H9 (cell line): ENCODE measurements around the gene ZNF714. TPM values are rescaled to one million over a fixed set of nuclear protein-coding genes. Genes with fewer than 3 reads are reported as not detected.
A peak's percentile ranks its signal among the peaks of the same experiment; 100 is the strongest.

ENCODE experiments used
- DNase-seq: peaks from one replicate; pipeline ENCODE4 v3.0.0-alpha.2; 2017
- H2AFZ ChIP-seq: one replicate; pipeline ENCODE4 v1.6.1; 2013; ENCODE audit warnings: mild to moderate bottlenecking, low read length, control low read depth, moderate library complexity
- H2AK5ac ChIP-seq: 2 replicates; pipeline ENCODE4 v1.6.1; 2013; ENCODE audit warnings: low read length, control low read depth, mixed read lengths; ENCODE audit not compliant: insufficient read length
- H2BK120ac ChIP-seq: one replicate; pipeline ENCODE4 v1.6.1; 2013; ENCODE audit warnings: low read depth, mild to moderate bottlenecking, low read length, control low read depth, inconsistent platforms; ENCODE audit not compliant: poor library complexity, severe bottlenecking
- H2BK12ac ChIP-seq: 2 replicates; pipeline ENCODE4 v1.6.1; 2013; ENCODE audit warnings: low read length, control low read depth, mixed read lengths, low read depth; ENCODE audit not compliant: insufficient read length
- H2BK15ac ChIP-seq: 2 replicates; pipeline ENCODE4 v1.6.1; 2013; ENCODE audit warnings: low read depth, low read length, control low read depth
- H2BK20ac ChIP-seq: one replicate; pipeline ENCODE4 v1.6.1; 2013; ENCODE audit warnings: low read depth, mild to moderate bottlenecking, low read length, control low read depth, inconsistent platforms; ENCODE audit not compliant: poor library complexity, severe bottlenecking
- H2BK5ac ChIP-seq: 2 replicates; pipeline ENCODE4 v1.6.1; 2013; ENCODE audit warnings: low read length, control low read depth, mixed read lengths; ENCODE audit not compliant: insufficient read length
- H3K14ac ChIP-seq: 2 replicates; pipeline ENCODE4 v1.6.1; 2013; ENCODE audit warnings: low read length, control low read depth; ENCODE audit not compliant: insufficient read depth
- H3K18ac ChIP-seq: 2 replicates; pipeline ENCODE4 v1.6.1; 2013; ENCODE audit warnings: low read depth, mild to moderate bottlenecking, mixed read lengths, low read length, control low read depth; ENCODE audit not compliant: insufficient read length
- H3K23ac ChIP-seq: 2 replicates; pipeline ENCODE4 v1.6.1; 2013; ENCODE audit warnings: low read length, control low read depth, mixed read lengths, low read depth; ENCODE audit not compliant: insufficient read length
- H3K23me2 ChIP-seq: 2 replicates; pipeline ENCODE4 v1.6.1; 2013; ENCODE audit warnings: low read depth, mild to moderate bottlenecking, mixed read lengths, low read length, control low read depth; ENCODE audit not compliant: insufficient read length, poor library complexity, severe bottlenecking
- H3K27ac ChIP-seq: 2 replicates; pipeline ENCODE4 v1.5.1; 2013; ENCODE audit warnings: low read length, control low read depth, mixed read lengths, low read depth; ENCODE audit not compliant: insufficient read length
- H3K27me3 ChIP-seq: 2 replicates; pipeline ENCODE4 v1.6.1; 2013; ENCODE audit warnings: low read length, control low read depth, inconsistent platforms; ENCODE audit not compliant: insufficient read depth
- H3K4ac ChIP-seq: 2 replicates; pipeline ENCODE4 v1.6.1; 2013; ENCODE audit warnings: low read depth, mild to moderate bottlenecking, control low read depth, inconsistent platforms, low read length, moderate library complexity
- H3K4me1 ChIP-seq: 2 replicates; pipeline ENCODE4 v1.6.1; 2013; ENCODE audit warnings: low read length, control low read depth, inconsistent platforms; ENCODE audit not compliant: insufficient read depth
- H3K4me2 ChIP-seq: 2 replicates; pipeline ENCODE4 v1.6.1; 2013; ENCODE audit warnings: low read length, control low read depth, mixed read lengths; ENCODE audit not compliant: insufficient read length, insufficient read depth
- H3K56ac ChIP-seq: 2 replicates; pipeline ENCODE4 v1.6.1; 2013; ENCODE audit warnings: low read depth, mild to moderate bottlenecking, mixed read lengths, low read length, control low read depth; ENCODE audit not compliant: insufficient read length
- H3K79me1 ChIP-seq: 2 replicates; pipeline ENCODE4 v1.6.1; 2013; ENCODE audit warnings: low read depth, mild to moderate bottlenecking, moderate library complexity, low read length, control low read depth, inconsistent platforms; ENCODE audit not compliant: insufficient read depth, poor library complexity, severe bottlenecking
- H3K79me2 ChIP-seq: 2 replicates; pipeline ENCODE4 v1.6.1; 2013; ENCODE audit warnings: low read length, control low read depth, inconsistent platforms; ENCODE audit not compliant: insufficient read depth
- H3K9ac ChIP-seq: 2 replicates; pipeline ENCODE4 v1.6.1; 2013; ENCODE audit warnings: low read length, control low read depth, mixed read lengths; ENCODE audit not compliant: insufficient read length; ENCODE audit errors: extremely low read depth
- H3K9me3 ChIP-seq: one replicate; pipeline ENCODE4 v1.6.1; 2013; ENCODE audit warnings: low read depth, low read length, inconsistent platforms; ENCODE audit not compliant: control insufficient read depth
- H3T11ph ChIP-seq: one replicate; pipeline ENCODE4 v1.6.1; 2013; ENCODE audit warnings: mild to moderate bottlenecking, low read length, control low read depth, inconsistent platforms
- H4K20me1 ChIP-seq: one replicate; pipeline ENCODE4 v1.6.1; 2013; ENCODE audit not compliant: control insufficient read depth, insufficient read length, insufficient read depth
- H4K5ac ChIP-seq: 2 replicates; pipeline ENCODE4 v1.6.1; 2013; ENCODE audit warnings: low read depth, mild to moderate bottlenecking, mixed read lengths, low read length, control low read depth; ENCODE audit not compliant: insufficient read length
- H4K8ac ChIP-seq: replicated peaks from 2 replicates; pipeline ENCODE4 v1.6.1; 2013; ENCODE audit warnings: low read length, control low read depth, mixed read lengths, low read depth; ENCODE audit not compliant: insufficient read length
- H4K91ac ChIP-seq: 2 replicates; pipeline ENCODE4 v1.6.1; 2013; ENCODE audit warnings: low read depth, mild to moderate bottlenecking, moderate library complexity, mixed read lengths, low read length, control low read depth; ENCODE audit not compliant: insufficient read length
- H3K27ac Mint-ChIP-seq, 3 experiments: 2 replicates in 2 of 3; 3 replicates in 1 of 3; pipeline ENCODE4 v1.8.0; 2020 to 2021; ENCODE audit warnings: mixed read lengths in 3 of 3, mild to moderate bottlenecking in 1 of 3, moderate library complexity in 1 of 3
- H3K27me3 Mint-ChIP-seq: 2 replicates; pipeline ENCODE4 v1.8.0; 2021; ENCODE audit warnings: low read depth, mild to moderate bottlenecking, moderate library complexity, mixed read lengths
- H3K36me3 Mint-ChIP-seq, 3 experiments: 2 replicates in 2 of 3; 3 replicates in 1 of 3; pipeline ENCODE4 v1.8.0; 2020 to 2021; ENCODE audit warnings: low read depth in 3 of 3, mixed read lengths in 3 of 3; ENCODE audit not compliant: insufficient read depth in 1 of 3
- H3K4me1 Mint-ChIP-seq, 2 experiments: 2 replicates each; pipeline ENCODE4 v1.8.0; 2020; ENCODE audit warnings: mixed read lengths in 2 of 2
- H3K4me3 Mint-ChIP-seq, 2 experiments: 2 replicates in 1 of 2; 3 replicates in 1 of 2; pipeline ENCODE4 v1.8.0; 2020 to 2021; ENCODE audit warnings: mild to moderate bottlenecking in 2 of 2, mixed read lengths in 2 of 2, moderate library complexity in 1 of 2
- H3K9me3 Mint-ChIP-seq, 2 experiments: 2 replicates in 1 of 2; 3 replicates in 1 of 2; pipeline ENCODE4 v1.8.0; 2020; ENCODE audit warnings: mild to moderate bottlenecking in 2 of 2, mixed read lengths in 2 of 2, moderate library complexity in 1 of 2
- WGBS: extraction: QIAGEN DNeasy Blood & Tissue Kit; methylation state at CpG from one replicate; pipeline ENCODE4 v1.1.7; 2013; ENCODE audit warnings: missing lambda C conversion rate, low lambda C conversion rate, mixed read lengths; ENCODE audit not compliant: insufficient read length; ENCODE audit errors: extremely low coverage; 5-methylcytosine and 5-hydroxymethylcytosine counted together
- total RNA-seq: library from RNA; stranded (reverse); gene quantifications from 2 replicates; pipeline ENCODE4 v1.2.1, GENCODE V29; 2021
- TF ChIP-seq, protein P1 (sequence below): fragments of 200-600 bp; sonication (generic); conservative IDR thresholded peaks from 3 replicates; pipeline ENCODE4 v1.8.0; 2021; ENCODE audit warnings: antibody characterized with exemption, mild to moderate bottlenecking

Gene ZNF714
- total RNA-seq, 1 experiment from 2014 or later = 53.9 TPM

DNA sequence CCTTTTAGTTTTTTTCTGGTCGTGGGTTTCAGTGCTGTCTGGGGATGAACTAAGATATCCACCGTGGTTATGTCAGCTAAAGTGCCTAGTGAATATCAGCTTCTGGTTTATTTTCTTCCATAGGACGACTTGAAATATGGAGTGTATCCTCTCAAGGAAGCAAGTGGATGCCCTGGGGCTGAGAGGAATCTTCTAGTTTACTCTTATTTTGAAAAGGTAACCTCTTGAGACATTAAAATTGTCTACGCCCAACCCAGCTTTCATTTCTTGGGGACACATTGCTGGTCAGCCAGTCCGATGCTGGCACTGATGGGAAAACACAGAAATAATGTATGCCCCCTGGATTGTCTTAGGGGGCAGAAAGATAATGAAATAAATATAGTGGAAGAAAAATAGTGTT, 61.4 kb downstream of the ZNF714 start:
- no peak overlapping the region for H4K5ac ChIP-seq
- no peak overlapping the region for H3K27ac ChIP-seq
- no CpG with 5 or more reads among the region's 5 CpGs for WGBS
- no peak overlapping the region for H2BK12ac ChIP-seq
- peaks cover 2% of the 10 kb centered on the region; the same call in 1 of the 2 replicates for H3K79me2 ChIP-seq
- no peak overlapping the region for H2AFZ ChIP-seq
- H3K4me2 ChIP-seq = peak overlapping the region; percentile 54
- H3K23ac ChIP-seq = no peak overlapping the region
- H3K9ac ChIP-seq = no peak overlapping the region
- H3K14ac ChIP-seq = no peak overlapping the region
- H3K56ac ChIP-seq = no peak overlapping the region
- H3K23me2 ChIP-seq = peaks cover 4% of the 10 kb centered on the region
- no peak overlapping the region for H2BK20ac ChIP-seq
- H2BK5ac ChIP-seq = no peak overlapping the region
- no peaks in the 10 kb centered on the region for H3K4me1 ChIP-seq
- H3K79me1 ChIP-seq = no peaks in the 10 kb centered on the region
- Mint-ChIP-seq H3K27me3 (no peaks in the 10 kb centered on the region), H3K27ac (no peak overlapping the region; a peak in 1 of 7 replicates), H3K36me3 (peaks cover 52 to 57% (median 53%) of the 10 kb centered on the region in 3 experiments), H3K9me3 (peaks cover 26 to 50% of the 10 kb centered on the region in 2 experiments; a peak in 4 of 5 replicates), H3K4me1 (peaks cover 9 to 15% of the 10 kb centered on the region in 2 experiments), H3K4me3 (peak overlapping the region; percentile 98 to 99)
- DNase-seq = no peak
- H4K91ac ChIP-seq = no peak overlapping the region
- H3K18ac ChIP-seq = no peak overlapping the region
- TF ChIP-seq, protein P1, sequence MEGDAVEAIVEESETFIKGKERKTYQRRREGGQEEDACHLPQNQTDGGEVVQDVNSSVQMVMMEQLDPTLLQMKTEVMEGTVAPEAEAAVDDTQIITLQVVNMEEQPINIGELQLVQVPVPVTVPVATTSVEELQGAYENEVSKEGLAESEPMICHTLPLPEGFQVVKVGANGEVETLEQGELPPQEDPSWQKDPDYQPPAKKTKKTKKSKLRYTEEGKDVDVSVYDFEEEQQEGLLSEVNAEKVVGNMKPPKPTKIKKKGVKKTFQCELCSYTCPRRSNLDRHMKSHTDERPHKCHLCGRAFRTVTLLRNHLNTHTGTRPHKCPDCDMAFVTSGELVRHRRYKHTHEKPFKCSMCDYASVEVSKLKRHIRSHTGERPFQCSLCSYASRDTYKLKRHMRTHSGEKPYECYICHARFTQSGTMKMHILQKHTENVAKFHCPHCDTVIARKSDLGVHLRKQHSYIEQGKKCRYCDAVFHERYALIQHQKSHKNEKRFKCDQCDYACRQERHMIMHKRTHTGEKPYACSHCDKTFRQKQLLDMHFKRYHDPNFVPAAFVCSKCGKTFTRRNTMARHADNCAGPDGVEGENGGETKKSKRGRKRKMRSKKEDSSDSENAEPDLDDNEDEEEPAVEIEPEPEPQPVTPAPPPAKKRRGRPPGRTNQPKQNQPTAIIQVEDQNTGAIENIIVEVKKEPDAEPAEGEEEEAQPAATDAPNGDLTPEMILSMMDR = no peak
- peaks cover 12% of the 10 kb centered on the region for H3K9me3 ChIP-seq
- H4K8ac ChIP-seq = no peak overlapping the region
- H2BK15ac ChIP-seq = no peak overlapping the region
- no peak overlapping the region for H3T11ph ChIP-seq
- no peaks in the 10 kb centered on the region for H4K20me1 ChIP-seq
- no peak overlapping the region for H2AK5ac ChIP-seq
- H3K27me3 ChIP-seq = no peaks in the 10 kb centered on the region
- H3K4ac ChIP-seq = no peak overlapping the region
- H2BK120ac ChIP-seq = no peak overlapping the region
